Choroid plexus epithelial cell (primary cell): ENCODE results near the gene S1PR3.

ENCODE experiments used
- DNase-seq: peaks from one replicate; pipeline ENCODE4 v3.0.0-alpha.2; 2010; ENCODE audit warnings: low read depth
- H3K4me3 ChIP-seq: 2 replicates; pipeline ENCODE4 v1.5.1; 2011; ENCODE audit warnings: low read depth, mild to moderate bottlenecking, control low read depth, low read length, moderate library complexity
- CTCF ChIP-seq: conservative IDR thresholded peaks from 2 replicates; pipeline ENCODE4 v1.5.1; 2011; ENCODE audit warnings: low read depth, mild to moderate bottlenecking, control low read depth, inconsistent platforms, low read length, moderate library complexity

The S1PR3 gene

GRCh38 chr9:88995200-88995577 lies 3.9 kb downstream of the S1PR3 start:
- peak; percentile 55 for DNase-seq
- TF ChIP-seq CTCF: no peak
- peak overlapping the region; percentile 88 for H3K4me3 ChIP-seq

- DNase-seq: no peak
- peak overlapping the region; percentile 88 for H3K4me3 ChIP-seq
- TF ChIP-seq CTCF: no peak
Measured at GRCh38 chr9:88995627-88996026, 4.4 kb downstream of the S1PR3 start.

GRCh38 chr9:88996046-88996920 lies 5.0 kb downstream of the S1PR3 start:
- no peak for TF ChIP-seq CTCF
- no peak for DNase-seq
- H3K4me3 ChIP-seq: no peak overlapping the region

DNA sequence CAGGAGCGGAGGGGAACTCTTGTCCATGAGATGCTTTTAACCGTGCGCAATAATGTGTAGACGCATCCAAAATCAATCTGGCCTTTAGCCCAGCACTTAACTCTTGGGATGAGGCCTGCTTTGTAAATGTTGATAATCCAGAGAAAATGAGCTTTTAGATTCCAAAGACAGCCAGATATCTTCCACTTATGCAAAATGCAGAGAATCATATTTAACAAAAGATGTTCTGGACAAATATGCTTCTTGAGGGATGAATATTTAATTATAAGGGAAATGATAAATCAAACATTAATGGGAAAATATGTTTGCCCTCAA lies 5.6 kb downstream of the S1PR3 start:
- H3K4me3 ChIP-seq: no peak overlapping the region
- DNase-seq: no peak
- no peak for TF ChIP-seq CTCF

DNA sequence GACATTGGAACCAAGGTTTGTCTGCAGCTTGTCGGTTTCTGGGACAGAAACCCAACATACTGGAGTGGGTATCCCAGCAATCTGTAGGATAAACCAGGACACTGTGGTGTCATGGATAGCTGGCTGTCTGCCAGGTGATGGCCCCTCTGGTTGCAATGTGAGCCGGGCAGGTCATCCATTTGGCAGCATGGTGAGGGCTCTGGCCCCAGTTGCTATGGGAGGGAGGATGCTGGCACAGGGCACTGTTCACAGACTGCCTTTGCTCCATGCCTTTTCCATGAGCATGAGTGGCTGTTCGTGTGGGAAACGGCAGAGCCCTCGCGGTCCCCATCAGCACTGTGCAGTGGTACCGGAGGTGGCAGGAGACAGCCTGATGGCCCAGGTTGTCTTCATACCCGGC lies 6.4 kb downstream of the S1PR3 start:
- no peak overlapping the region for H3K4me3 ChIP-seq
- no peak for DNase-seq
- TF ChIP-seq CTCF: no peak

DNA sequence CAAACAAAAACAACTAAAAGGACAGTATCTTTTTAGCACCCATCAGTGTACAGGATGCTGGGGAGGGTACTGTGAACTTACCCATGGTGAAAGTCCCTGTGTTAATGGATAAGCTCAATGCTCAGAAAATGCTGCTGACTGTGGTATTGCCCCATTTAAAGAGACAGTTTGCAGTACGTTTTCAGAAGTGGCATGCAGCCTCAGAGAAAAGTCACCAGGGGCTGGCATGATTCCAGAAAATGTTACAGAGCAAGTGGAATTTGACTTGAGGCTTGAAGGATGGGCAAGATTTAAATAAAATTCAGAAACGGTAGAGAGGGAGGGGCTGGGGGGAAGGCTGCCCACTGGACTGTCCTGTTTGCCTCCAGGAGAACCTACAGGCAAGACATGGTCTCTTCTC lies 7.2 kb downstream of the S1PR3 start:
- peak; percentile 49 for DNase-seq
- no peak for TF ChIP-seq CTCF

DNA sequence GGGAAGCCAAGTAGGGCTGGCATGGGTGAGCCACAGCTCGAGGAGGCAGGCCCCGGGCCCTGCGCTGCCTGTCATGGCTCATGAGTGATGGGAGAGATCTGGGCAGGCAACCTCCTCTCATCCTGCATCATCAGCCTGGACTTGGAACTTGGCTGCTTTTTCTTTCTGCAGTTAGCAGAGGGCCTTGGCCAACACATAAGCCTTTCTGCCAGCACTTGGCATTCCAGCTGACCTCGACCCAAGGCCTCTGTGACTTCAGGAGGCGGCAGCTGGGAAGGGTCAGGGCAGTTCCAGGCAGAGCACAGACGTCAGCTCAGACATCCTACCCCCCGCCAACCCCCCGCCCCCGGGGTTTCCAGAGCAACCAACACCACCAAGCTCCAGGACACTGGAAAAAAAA lies 7.6 kb downstream of the S1PR3 start:
- peak; percentile 60 for DNase-seq
- no peak for TF ChIP-seq CTCF
- no peak overlapping the region for H3K4me3 ChIP-seq

More for the DNA sequence above, 7.2 kb downstream of the S1PR3 start:
- H3K4me3 ChIP-seq: no peak overlapping the region
